Caki2 (cell line): ENCODE results near the gene SENP3. TPM values are rescaled to one million over a fixed set of nuclear protein-coding genes. Genes with fewer than 3 reads are reported as not detected.

Experiments
- DNase-seq: peaks from one replicate; pipeline ENCODE4 v3.0.0-alpha.2; 2015; ENCODE audit warnings: low read depth
- in situ Hi-C: cut with HindIII; loops from 2 replicates; pipeline ENCODE4 v1.10.0; 2016; ENCODE audit warnings: low sequenced_read_pairs, low pct_unique_long_range_greater_than_20kb, mixed read lengths
- total RNA-seq: library from RNA; depleted of rRNA; stranded (reverse); fragments of >200 nt; shearing (Covaris generic); gene quantifications from 2 replicates; pipeline ENCODE4 v1.2.3, GENCODE V29; 2014; ENCODE audit warnings: low replicate concordance; rRNA removed

The SENP3 gene
- 105 and 115 TPM in 2 replicates for total RNA-seq

- in situ Hi-C loops = no loop called here
- peak; percentile 76 for DNase-seq
These were observed at the start of gene SENP3 for GRCh38 chr17:7561589-7562207. TSS of gene SENP3 (plus strand) at chr17:7561919. CDS start at chr17:7563077, 1,158 bp downstream.

DNA sequence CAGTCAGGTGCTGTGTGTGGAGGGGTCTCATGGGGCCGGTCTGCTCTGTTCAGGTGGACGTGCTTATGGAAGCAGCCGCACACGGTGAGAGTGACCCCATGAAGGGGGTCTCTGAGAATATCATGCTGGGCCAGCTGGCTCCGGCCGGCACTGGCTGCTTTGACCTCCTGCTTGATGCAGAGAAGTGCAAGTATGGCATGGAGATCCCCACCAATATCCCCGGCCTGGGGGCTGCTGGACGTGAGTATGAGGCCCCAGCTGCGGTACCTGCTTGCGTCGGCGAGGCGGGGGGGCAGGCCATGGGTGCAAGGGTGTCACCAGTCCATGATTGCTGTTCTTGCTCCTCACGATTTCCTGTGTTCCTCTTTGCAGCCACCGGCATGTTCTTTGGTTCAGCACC, 49.6 kb upstream of the SENP3 start:
- in situ Hi-C loops = no loop called here
- DNase-seq = no peak

DNA sequence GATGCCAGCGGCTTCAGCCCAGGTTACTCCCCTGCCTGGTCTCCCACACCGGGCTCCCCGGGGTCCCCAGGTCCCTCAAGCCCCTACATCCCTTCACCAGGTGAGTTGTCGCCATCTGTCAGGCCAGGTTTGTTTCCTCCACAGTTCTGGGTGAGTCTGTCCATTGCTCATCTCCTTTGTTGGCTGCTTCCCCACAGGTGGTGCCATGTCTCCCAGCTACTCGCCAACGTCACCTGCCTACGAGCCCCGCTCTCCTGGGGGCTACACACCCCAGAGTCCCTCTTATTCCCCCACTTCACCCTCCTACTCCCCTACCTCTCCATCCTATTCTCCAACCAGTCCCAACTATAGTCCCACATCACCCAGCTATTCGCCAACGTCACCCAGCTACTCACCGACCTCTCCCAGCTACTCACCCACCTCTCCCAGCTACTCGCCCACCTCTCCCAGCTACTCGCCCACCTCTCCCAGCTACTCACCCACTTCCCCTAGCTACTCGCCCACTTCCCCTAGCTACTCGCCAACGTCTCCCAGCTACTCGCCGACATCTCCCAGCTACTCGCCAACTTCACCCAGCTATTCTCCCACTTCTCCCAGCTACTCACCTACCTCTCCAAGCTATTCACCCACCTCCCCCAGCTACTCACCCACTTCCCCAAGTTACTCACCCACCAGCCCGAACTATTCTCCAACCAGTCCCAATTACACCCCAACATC, 48.7 kb upstream of the SENP3 start:
- DNase-seq = no peak
- in situ Hi-C loops = no loop called here

- in situ Hi-C loops = no loop called here
- no peak for DNase-seq
These were observed 47.8 kb upstream of the SENP3 start for GRCh38 chr17:7513850-7514419.

GRCh38 chr17:7515911-7516610, 45.7 kb upstream of the SENP3 start:
- DNase-seq = no peak

GRCh38 chr17:7523033-7523432, 38.7 kb upstream of the SENP3 start:
- DNase-seq = no peak

More at GRCh38 chr17:7515911-7516610, 45.7 kb upstream of the SENP3 start:
- in situ Hi-C loops = no loop called here

DNA sequence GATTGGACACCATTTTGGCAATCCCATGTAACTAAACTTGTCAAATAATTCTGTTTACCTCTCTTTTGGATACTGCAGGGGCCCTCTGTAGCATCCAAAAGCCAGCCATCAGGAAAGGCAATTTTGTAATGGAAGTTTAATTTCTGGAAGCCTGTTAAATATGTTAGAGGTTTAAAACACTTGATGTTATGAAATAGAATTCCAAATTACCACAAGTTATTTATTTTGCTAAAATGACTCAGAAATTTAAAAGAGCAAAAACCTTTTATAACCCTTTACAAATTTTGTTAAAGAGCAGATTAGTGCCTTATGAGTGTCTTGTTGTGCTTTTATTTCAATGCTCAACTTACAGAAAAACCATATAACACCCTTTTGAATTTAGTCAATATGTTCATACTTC, 32.9 kb upstream of the SENP3 start:
- no peak for DNase-seq
- in situ Hi-C loops = no loop called here

More at GRCh38 chr17:7523033-7523432, 38.7 kb upstream of the SENP3 start:
- in situ Hi-C loops = no loop called here

DNA sequence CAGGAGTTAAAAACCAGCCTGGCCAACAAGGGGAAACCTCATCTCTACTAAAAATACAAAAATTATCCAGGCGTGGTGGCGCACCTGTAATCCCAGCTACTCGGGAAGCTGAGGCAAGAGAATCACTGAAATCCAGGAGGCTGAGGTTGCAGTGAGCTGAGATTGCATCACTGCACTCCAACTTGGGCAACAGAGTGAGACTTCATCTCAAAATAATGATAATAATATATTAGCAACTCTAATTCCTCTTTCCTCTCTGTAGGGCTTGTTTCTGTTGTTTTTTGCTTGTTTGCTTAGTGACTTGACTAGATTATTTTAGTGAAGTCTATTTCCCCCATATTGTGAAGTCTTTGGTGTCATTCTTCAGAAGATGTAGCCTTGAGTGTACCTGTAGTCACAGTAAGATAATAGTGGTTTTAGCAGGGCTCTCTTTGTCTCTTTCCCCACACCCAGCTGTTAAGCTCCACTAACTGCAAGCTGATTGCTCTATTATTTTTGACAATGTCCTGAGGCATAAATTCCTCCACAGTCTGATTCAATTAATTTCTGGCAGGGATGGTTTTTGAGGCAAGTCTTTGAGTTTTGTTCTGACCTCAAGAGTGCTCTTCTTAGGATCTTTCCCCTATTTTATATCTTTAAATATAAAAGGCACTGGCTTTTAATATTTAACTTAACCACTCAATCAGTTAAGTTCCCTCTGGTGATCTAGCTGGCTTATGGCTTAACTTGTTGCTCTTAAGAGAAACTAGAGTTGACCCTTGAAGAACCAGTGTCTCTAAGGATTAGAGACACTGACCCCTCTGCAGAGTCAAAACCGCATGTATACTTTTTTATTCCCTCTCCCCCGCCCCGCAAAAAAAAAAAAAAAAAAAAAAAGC, 31.5 kb upstream of the SENP3 start:
- in situ Hi-C loops = no loop called here

DNA sequence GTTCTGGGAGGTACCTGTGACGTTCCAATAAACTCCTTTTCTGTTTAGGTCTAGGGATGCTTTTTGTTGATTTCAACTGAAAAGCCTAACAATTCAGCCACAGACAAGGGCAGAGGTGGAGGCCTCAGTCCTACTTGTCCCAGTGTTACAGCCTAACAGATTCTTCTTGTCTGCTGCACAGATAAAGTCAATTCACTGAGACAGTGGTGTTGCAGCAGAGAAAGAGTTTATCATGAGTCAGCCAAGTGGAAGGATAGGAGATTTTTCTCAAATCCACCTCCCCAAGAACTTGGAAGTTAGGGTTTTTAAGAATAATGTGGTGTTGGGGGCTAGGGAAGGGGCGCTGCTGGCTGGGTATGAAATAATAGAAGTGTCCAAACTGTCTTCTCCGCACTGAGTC, 23.7 kb upstream of the SENP3 start:
- no peak for DNase-seq
- in situ Hi-C loops = no loop called here

More for the DNA sequence above, 31.5 kb upstream of the SENP3 start:
- DNase-seq = peak; percentile 56

- no peak for DNase-seq
- in situ Hi-C loops = no loop called here
These were observed 22.7 kb upstream of the SENP3 start for GRCh38 chr17:7538891-7539545.

- in situ Hi-C loops = no loop called here
These were observed 20.6 kb upstream of the SENP3 start for GRCh38 chr17:7541074-7541621.

GRCh38 chr17:7544911-7545310, 16.8 kb upstream of the SENP3 start:
- DNase-seq = no peak
- in situ Hi-C loops = no loop called here

More at GRCh38 chr17:7541074-7541621, 20.6 kb upstream of the SENP3 start:
- DNase-seq = no peak

GRCh38 chr17:7548585-7549400, 12.9 kb upstream of the SENP3 start, which contains the start of gene TNFSF12:
TSS of gene TNFSF12 (plus strand) at chr17:7549058. CDS start at chr17:7549154, 96 bp downstream.
- in situ Hi-C loops = no loop called here
- DNase-seq = no peak

GRCh38 chr17:7549401-7550055, 12.2 kb upstream of the SENP3 start:
- in situ Hi-C loops = no loop called here
- no peak for DNase-seq

DNA sequence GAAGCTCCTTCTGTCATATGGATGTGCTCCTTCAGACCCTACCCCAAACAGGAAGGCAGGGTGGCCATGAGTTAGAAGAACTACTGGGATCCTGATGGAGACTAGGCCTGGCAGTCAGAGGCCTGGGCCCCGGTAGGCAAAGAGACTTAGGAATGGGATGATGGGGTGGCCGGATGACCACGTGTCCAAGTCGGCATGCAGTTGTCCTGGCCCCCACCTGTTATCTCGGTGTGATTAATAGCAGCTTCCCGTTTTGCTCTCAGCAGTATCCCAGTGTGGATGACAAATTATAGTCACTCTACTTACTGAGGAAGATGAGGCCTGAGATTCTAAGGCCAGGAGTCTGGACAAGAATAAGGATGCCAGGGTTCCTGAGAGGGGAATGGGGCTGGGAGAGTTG, 11.4 kb upstream of the SENP3 start:
- DNase-seq = no peak
- in situ Hi-C loops = no loop called here

GRCh38 chr17:7551396-7551795, 10.3 kb upstream of the SENP3 start:
- in situ Hi-C loops = no loop called here

More at GRCh38 chr17:7551396-7551795, 10.3 kb upstream of the SENP3 start:
- DNase-seq = no peak
